CD4-positive, alpha-beta memory T cell (primary cell): ENCODE results near the gene LIFR. TPM values are rescaled to one million over a fixed set of nuclear protein-coding genes. Genes with fewer than 3 reads are reported as not detected.
A peak's percentile ranks its signal among the peaks of the same experiment; 100 is the strongest.

ENCODE experiments used
- CTCF ChIA-PET: fragments of 350-600 bp; sonication (Branson Sonifier 250); formaldehyde crosslinking; loops from one replicate; lab custom pipeline; 2021; ENCODE audit warnings: inconsistent platforms; ENCODE audit not compliant: partially characterized antibody; lab: Charles Lee
- POLR2A ChIA-PET: fragments of 350-600 bp; sonication (Branson Sonifier 250); formaldehyde crosslinking; loops from one replicate; lab custom pipeline; 2021; ENCODE audit not compliant: partially characterized antibody; lab: Charles Lee
- DNase-seq, 5 donors: peaks; one replicate each; pipeline versions ENCODE4 v3.0.0 to v3.0.0-alpha.2; 2020 to 2022; ENCODE audit warnings: mixed read lengths in 1 of 5
- H3K27ac ChIP-seq: one replicate; pipeline ENCODE4 v1.7.0; 2013; ENCODE audit warnings: low read depth, low read length
- H3K27me3 ChIP-seq: 2 replicates; pipeline ENCODE4 v1.7.0; 2013; ENCODE audit warnings: mild to moderate bottlenecking, low read length, moderate library complexity; ENCODE audit not compliant: insufficient read depth
- H3K36me3 ChIP-seq: 2 replicates; pipeline ENCODE4 v1.7.0; 2013; ENCODE audit warnings: mild to moderate bottlenecking, low read length, moderate library complexity; ENCODE audit not compliant: insufficient read depth
- H3K4me1 ChIP-seq: 2 replicates; pipeline ENCODE4 v1.7.0; 2013; ENCODE audit warnings: mild to moderate bottlenecking, low read length, moderate library complexity; ENCODE audit not compliant: insufficient read depth
- H3K4me3 ChIP-seq, 2 donors: one replicate each; pipeline ENCODE4 v1.7.0; 2013; ENCODE audit warnings: low read length in 2 of 2, mild to moderate bottlenecking in 1 of 2
- H3K9me3 ChIP-seq, 2 donors: one replicate each; pipeline ENCODE4 v1.7.0; 2013; ENCODE audit warnings: low read length in 2 of 2, control low read depth in 1 of 2; ENCODE audit not compliant: control insufficient read depth in 1 of 2
- H3K27ac Mint-ChIP-seq, 7 donors: one replicate each; pipeline ENCODE4 v1.8.0; 2020 to 2021; ENCODE audit warnings: mixed read lengths in 7 of 7, mild to moderate bottlenecking in 6 of 7, inconsistent platforms in 3 of 7, moderate library complexity in 3 of 7
- H3K27me3 Mint-ChIP-seq, 2 donors: one replicate each; pipeline ENCODE4 v1.8.0; 2020 to 2021; ENCODE audit warnings: mixed read lengths in 2 of 2
- H3K36me3 Mint-ChIP-seq, 2 donors: one replicate each; pipeline ENCODE4 v1.8.0; 2020 to 2021; ENCODE audit warnings: mixed read lengths in 2 of 2, inconsistent platforms in 1 of 2, mild to moderate bottlenecking in 1 of 2
- H3K4me1 Mint-ChIP-seq, 4 donors: one replicate each; pipeline ENCODE4 v1.8.0; 2020 to 2021; ENCODE audit warnings: mixed read lengths in 4 of 4, mild to moderate bottlenecking in 1 of 4
- H3K4me3 Mint-ChIP-seq, 8 donors: one replicate each; pipeline ENCODE4 v1.8.0; 2020 to 2021; ENCODE audit warnings: mixed read lengths in 8 of 8, mild to moderate bottlenecking in 7 of 8, moderate library complexity in 6 of 8, inconsistent platforms in 3 of 8
- H3K9me3 Mint-ChIP-seq, 8 donors: one replicate each; pipeline ENCODE4 v1.8.0; 2020 to 2021; ENCODE audit warnings: mixed read lengths in 8 of 8, mild to moderate bottlenecking in 5 of 8, inconsistent platforms in 3 of 8, moderate library complexity in 1 of 8
- intact Hi-C: fragments of 100-400 bp; cut with micrococcal nuclease; formaldehyde crosslinking; loops from one replicate; pipeline ENCODE4 v1.15.1; 2023
- polyA plus RNA-seq, 2 donors: library from polyadenylated mRNA; unstranded; fragments of 300-500 nt; fragmentation: Illumina TruSeq; gene quantifications; one replicate each; pipeline ENCODE4 v1.2.3, GENCODE V29; 2021
- total RNA-seq, 2 experiments: library from RNA; stranded (reverse); gene quantifications; one replicate each; pipeline ENCODE4 v1.2.3, GENCODE V29; 2021

Gene LIFR
- total and polyA plus RNA-seq, 4 experiments from 2014 or later: 0.23 to 0.42 TPM; not detected in 2

DNA sequence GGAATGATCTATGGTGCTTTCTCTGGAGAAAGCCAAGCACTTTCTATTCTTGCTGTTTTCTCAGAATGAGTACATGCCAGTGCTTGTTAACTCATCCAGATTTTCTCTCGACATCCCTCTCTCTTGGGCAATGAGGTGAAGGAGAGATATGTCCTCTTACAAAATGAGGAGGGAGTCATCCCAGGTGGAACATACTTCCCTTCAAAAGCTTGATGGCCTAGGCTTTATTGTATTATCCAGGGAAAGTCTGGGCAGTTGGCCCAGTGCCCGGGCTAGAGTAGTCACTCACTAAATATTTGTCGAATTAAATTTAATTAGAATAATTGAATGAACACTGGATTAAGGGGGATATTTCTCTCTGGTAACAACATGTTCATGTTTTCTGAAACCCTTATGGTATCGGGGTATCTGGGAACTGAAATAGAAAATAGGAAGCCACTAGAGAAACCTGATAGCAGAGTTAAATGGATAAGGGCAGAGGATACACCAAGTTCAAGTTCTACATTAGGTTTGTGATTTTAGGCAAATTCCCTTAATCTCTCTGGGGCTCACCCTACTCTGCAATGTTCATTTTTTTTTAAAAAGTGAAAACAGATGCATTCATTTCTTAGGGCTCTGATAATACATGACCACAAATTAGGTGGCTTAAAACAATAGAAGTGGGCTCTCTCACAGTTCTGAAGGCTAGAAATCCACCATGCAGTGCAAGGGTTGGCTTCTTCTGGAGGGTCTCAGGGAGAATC is 99.6 kb downstream of the LIFR start:
- H3K36me3 ChIP-seq: no peaks in the 10 kb centered on the region
- H3K27me3 ChIP-seq: peaks cover 12% of the 10 kb centered on the region
- H3K27ac ChIP-seq: no peak overlapping the region
- Mint-ChIP-seq H3K27me3 (peaks cover 39 to 48% of the 10 kb centered on the region in 2 donors), H3K36me3 (no peaks in the 10 kb centered on the region), H3K27ac (no peak overlapping the region), H3K9me3 (no peaks in the 10 kb centered on the region), H3K4me1 (peaks cover 26 to 40% (median 31%) of the 10 kb centered on the region in 4 donors), H3K4me3 (no peak overlapping the region)
- ChIA-PET CTCF (interaction anchor here (1.4 kb wide), 1 partner anchor 15 kb away, joined by 9 read pairs; no protein-coding TSS in a partner anchor), POLR2A (no interaction called here)
- H3K4me3 ChIP-seq: no peak overlapping the region
- H3K9me3 ChIP-seq: no peaks in the 10 kb centered on the region
- no peak for DNase-seq
- peaks cover 32% of the 10 kb centered on the region for H3K4me1 ChIP-seq
- intact Hi-C loops: no loop called here

DNA sequence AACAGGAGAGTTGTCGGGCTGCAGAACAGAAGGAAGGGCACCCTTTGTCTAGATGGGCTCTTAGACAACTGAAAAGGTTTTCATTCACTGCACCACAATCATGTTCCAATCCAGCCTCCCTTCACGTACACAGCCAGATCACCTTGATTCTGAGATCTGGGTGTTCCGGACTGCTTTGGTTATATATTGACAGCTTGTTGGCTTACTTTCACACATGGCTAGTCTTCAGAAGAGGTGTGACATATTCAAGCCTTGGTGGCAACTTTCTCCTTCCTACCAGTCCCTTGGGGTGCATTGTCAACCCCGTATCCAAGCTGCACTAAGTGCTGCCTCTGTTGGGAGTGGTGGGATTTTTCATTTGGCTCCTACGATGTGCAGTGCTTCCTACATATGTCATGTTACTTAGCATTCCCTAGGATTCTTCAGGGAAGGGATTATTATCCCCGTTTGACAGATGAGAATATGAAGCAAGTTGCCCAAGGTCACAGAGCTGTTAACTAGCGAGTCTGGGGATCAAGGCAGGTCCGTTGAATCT is 100.6 kb downstream of the LIFR start:
- H3K27me3 Mint-ChIP-seq: peaks cover 41 to 53% of the 10 kb centered on the region in 2 donors

DNA sequence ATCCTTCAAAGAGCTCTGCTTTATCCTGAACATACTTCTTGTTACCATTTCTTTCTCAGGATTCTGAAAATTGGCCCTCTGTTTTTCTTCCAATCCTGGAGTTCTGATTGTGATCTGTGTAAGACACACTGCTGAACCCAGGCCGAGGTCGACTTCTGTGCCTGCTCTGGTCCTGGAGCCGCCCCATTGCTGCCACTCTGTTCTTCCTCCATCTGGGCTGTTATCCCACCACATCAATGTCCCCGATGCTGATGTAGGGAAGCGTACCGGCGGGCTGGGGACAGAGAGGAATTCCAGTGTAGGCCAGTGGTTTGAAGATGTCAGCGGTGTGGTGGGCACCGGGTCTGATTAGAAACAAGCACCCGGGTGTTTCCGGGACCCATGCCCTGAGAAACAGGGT is 102.5 kb downstream of the LIFR start:
- H3K4me1 ChIP-seq: peaks cover 32% of the 10 kb centered on the region
- no peaks in the 10 kb centered on the region for H3K9me3 Mint-ChIP-seq
- no peaks in the 10 kb centered on the region for H3K36me3 ChIP-seq
- ChIA-PET CTCF (interaction anchor here (1.1 to 6.4 kb wide), 4 partner anchors 9 to 356 kb away, joined by 3 to 74 read pairs (median 4); no protein-coding TSS in a partner anchor), POLR2A (interaction anchor here (0.7 to 2.1 kb wide), 2 partner anchors 8 to 12 kb away, joined by 3 to 6 read pairs; no protein-coding TSS in a partner anchor)
- H3K4me1 Mint-ChIP-seq: peaks cover 27 to 50% (median 31%) of the 10 kb centered on the region in 4 donors
- H3K27me3 ChIP-seq: peaks cover 17% of the 10 kb centered on the region
- no peaks in the 10 kb centered on the region for H3K36me3 Mint-ChIP-seq
- H3K4me3 Mint-ChIP-seq: peak overlapping the region; percentile 16 to 75 (median 64)
- no peak for DNase-seq
- intact Hi-C loops: no loop called here
- peaks cover 44 to 63% of the 10 kb centered on the region in 2 donors for H3K27me3 Mint-ChIP-seq
- peak overlapping the region in 4 of 7 donors; percentile 37 to 88 (median 52) for H3K27ac Mint-ChIP-seq
- no peaks in the 10 kb centered on the region for H3K9me3 ChIP-seq
- H3K4me3 ChIP-seq: no peak overlapping the region
- no peak overlapping the region for H3K27ac ChIP-seq

More for the DNA sequence above, 100.6 kb downstream of the LIFR start:
- peaks cover 12% of the 10 kb centered on the region for H3K27me3 ChIP-seq
- ChIA-PET CTCF (interaction anchor here (1.4 kb wide), 1 partner anchor 14 kb away, joined by 9 read pairs; no protein-coding TSS in a partner anchor), POLR2A (interaction anchor here (0.5 kb wide), 1 partner anchor 9 kb away, joined by 3 read pairs; no protein-coding TSS in a partner anchor)
- no peak for DNase-seq
- Mint-ChIP-seq H3K4me1 (peaks cover 26 to 45% (median 31%) of the 10 kb centered on the region in 4 donors), H3K9me3 (no peaks in the 10 kb centered on the region), H3K27ac (no peak overlapping the region), H3K4me3 (peak overlapping the region in 2 of 8 donors; percentile 15 to 35), H3K36me3 (no peaks in the 10 kb centered on the region)
- H3K27ac ChIP-seq: no peak overlapping the region
- peaks cover 32% of the 10 kb centered on the region for H3K4me1 ChIP-seq
- intact Hi-C loops: no loop called here
- no peak overlapping the region for H3K4me3 ChIP-seq
- H3K9me3 ChIP-seq: no peaks in the 10 kb centered on the region
- H3K36me3 ChIP-seq: no peaks in the 10 kb centered on the region

DNA sequence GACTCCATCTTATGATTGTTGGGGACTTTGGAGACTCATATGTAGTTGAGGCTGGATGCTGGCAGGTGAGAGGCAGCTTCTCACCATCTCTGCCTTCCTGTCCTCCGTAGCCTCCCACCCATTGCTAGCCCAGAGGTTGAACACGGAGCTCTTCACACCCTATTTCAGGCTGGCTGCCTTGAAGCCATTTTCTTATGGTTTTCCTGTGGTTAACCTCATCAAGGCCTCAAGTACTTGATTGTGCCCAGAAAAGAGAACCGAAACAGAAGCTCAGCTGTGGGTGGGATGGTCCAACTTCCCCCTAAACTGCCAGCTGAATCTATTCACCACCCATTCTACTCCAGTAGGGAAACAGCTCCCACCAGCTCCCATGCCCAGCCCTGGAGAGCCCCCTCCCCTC is 102.9 kb downstream of the LIFR start:
- Mint-ChIP-seq H3K9me3 (no peaks in the 10 kb centered on the region), H3K27me3 (peaks cover 47 to 64% of the 10 kb centered on the region in 2 donors), H3K36me3 (no peaks in the 10 kb centered on the region), H3K4me3 (peak overlapping the region in 7 of 8 donors; percentile 26 to 75 (median 68)), H3K27ac (peak overlapping the region in 6 of 7 donors; percentile 19 to 88 (median 52)), H3K4me1 (peaks cover 28 to 50% (median 31%) of the 10 kb centered on the region in 4 donors)
- DNase-seq: peak; percentile 72 to 81 (median 79)
- intact Hi-C loops: no loop called here
- POLR2A ChIA-PET: interaction anchor here (0.7 to 2.1 kb wide), 2 partner anchors 9 to 12 kb away, joined by 3 to 6 read pairs; no protein-coding TSS in a partner anchor
- Histone ChIP-seq H3K27me3 (peaks cover 17% of the 10 kb centered on the region), H3K9me3 (no peaks in the 10 kb centered on the region), H3K36me3 (no peaks in the 10 kb centered on the region), H3K27ac (no peak overlapping the region), H3K4me1 (peaks cover 32% of the 10 kb centered on the region), H3K4me3 (no peak overlapping the region)
- CTCF ChIA-PET: interaction anchor here (1.1 to 6.4 kb wide), 4 partner anchors 8 to 356 kb away, joined by 3 to 74 read pairs (median 4); no protein-coding TSS in a partner anchor

DNA sequence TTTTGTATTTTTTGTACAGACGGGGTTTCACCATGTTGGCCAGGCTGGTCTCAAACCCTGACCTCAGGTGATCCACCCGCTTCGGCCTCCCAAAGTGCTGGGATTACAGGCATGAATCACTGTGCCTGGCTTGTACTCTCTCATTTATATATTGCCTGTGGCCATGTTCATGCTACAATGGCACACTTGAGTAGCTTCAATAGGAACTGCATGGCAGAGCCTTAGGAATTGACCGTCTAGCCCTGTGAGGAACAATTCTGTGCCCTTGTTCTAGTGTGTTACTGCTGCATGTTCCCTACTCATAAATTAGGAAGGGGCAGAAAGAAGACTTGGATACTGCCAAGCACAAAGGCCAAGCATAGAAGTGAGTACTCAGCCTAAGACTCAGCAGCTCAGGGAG is 104.2 kb downstream of the LIFR start:
- POLR2A ChIA-PET: interaction anchor here (2.1 kb wide), 1 partner anchor 10 kb away, joined by 6 read pairs; no protein-coding TSS in a partner anchor
- Histone ChIP-seq H3K27ac (no peak overlapping the region), H3K4me3 (no peak overlapping the region), H3K27me3 (peaks cover 13% of the 10 kb centered on the region), H3K9me3 (no peaks in the 10 kb centered on the region), H3K4me1 (peaks cover 32% of the 10 kb centered on the region), H3K36me3 (no peaks in the 10 kb centered on the region)
- intact Hi-C loops: no loop called here
- no peak overlapping the region for H3K27ac Mint-ChIP-seq
- no peaks in the 10 kb centered on the region for H3K9me3 Mint-ChIP-seq
- H3K27me3 Mint-ChIP-seq: peaks cover 45 to 59% of the 10 kb centered on the region in 2 donors
- H3K4me3 Mint-ChIP-seq: peak overlapping the region in 1 of 8 donors; percentile 7
- peaks cover 28 to 50% (median 30%) of the 10 kb centered on the region in 4 donors for H3K4me1 Mint-ChIP-seq
- H3K36me3 Mint-ChIP-seq: no peaks in the 10 kb centered on the region
- CTCF ChIA-PET: interaction anchor here (6.4 kb wide), 1 partner anchor 11 kb away, joined by 74 read pairs; no protein-coding TSS in a partner anchor
- DNase-seq: no peak

DNA sequence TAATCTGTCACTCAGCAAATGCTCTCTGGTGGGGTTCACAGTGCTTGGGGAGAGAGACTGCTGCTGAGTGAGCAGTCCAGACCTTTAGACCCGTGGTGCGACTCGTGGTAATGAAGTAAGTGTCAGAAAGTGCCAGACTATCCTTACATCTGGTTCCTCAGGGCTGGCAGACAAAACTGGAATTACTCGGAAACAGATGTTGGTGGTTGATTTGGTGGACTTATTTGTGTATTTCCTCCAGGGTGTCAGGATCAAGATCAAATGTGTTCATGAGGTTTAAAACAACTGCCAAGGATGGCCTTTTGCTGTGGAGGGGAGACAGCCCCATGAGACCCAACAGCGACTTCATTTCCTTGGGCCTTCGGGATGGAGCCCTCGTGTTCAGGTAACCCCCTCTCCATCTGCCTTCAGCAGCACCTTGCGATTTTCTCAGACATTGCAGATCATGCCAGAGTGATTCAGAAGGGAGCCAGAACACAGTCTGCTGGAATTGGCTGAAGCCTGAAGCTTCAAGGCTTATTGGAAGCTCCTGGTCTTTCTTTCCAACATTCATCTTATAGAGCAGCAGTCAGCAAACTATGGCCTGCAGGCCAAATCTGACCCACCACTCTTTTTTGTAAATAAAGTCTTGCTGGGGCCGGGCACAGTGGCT is 105.2 kb downstream of the LIFR start:
- no peak overlapping the region for H3K27ac ChIP-seq
- H3K36me3 ChIP-seq: no peaks in the 10 kb centered on the region
- peaks cover 6% of the 10 kb centered on the region for H3K27me3 ChIP-seq
- DNase-seq: no peak
- H3K4me3 Mint-ChIP-seq: no peak overlapping the region
- peaks cover 46 to 58% of the 10 kb centered on the region in 2 donors for H3K27me3 Mint-ChIP-seq
- peaks cover 32% of the 10 kb centered on the region for H3K4me1 ChIP-seq
- H3K27ac Mint-ChIP-seq: peak overlapping the region in 1 of 7 donors; percentile 9
- intact Hi-C loops: no loop called here
- peaks cover 28 to 50% (median 30%) of the 10 kb centered on the region in 4 donors for H3K4me1 Mint-ChIP-seq
- peaks cover 0 to under 1% (median 0%) of the 10 kb centered on the region in 8 donors for H3K9me3 Mint-ChIP-seq
- ChIA-PET CTCF (interaction anchor here (6.4 kb wide), 1 partner anchor 10 kb away, joined by 74 read pairs; no protein-coding TSS in a partner anchor), POLR2A (no interaction called here)
- no peaks in the 10 kb centered on the region for H3K9me3 ChIP-seq
- no peak overlapping the region for H3K4me3 ChIP-seq
- H3K36me3 Mint-ChIP-seq: no peaks in the 10 kb centered on the region
